ENCODE results near the gene RTN1.
A peak's percentile ranks its signal among the peaks of the same experiment; 100 is the strongest.

Gene RTN1

DNA sequence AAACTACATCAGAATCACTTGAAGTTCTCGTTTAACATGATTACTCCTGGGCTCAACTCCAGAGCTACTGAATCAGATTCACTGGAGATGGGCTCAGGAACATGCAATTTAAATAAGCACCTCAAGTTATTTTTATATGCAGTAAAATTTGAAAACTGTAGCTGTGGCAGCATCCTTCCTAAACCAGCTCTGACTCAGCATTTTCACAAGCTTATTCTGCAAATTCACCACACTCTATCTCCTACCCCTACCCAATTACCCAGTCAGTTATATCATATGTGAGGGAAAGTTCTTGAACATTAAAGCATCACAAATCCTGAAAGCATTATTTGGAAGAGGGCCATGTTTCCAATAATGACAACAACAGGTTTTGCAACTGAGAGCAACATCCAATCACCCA, 25.1 kb upstream of the RTN1 start:
- Histone ChIP-seq H3K9ac (ENCODE audit: low read depth, low read length) (no peak overlapping the region), H3K36me3 (ENCODE audit: insufficient read depth, low read length) (no peaks in the 10 kb centered on the region), H3K27me3 (ENCODE audit: control insufficient read depth, insufficient read depth, low read length) (no peaks in the 10 kb centered on the region), H3K4me2 (ENCODE audit: low read length) (no peak overlapping the region), H3K9me3 (replicated peaks; ENCODE audit: low read length) (no peaks in the 10 kb centered on the region), H3K4me3 (ENCODE audit: low read length) (no peak overlapping the region), H3K4me1 (ENCODE audit: control insufficient read depth, insufficient read depth, low read length) (no peaks in the 10 kb centered on the region)

DNA sequence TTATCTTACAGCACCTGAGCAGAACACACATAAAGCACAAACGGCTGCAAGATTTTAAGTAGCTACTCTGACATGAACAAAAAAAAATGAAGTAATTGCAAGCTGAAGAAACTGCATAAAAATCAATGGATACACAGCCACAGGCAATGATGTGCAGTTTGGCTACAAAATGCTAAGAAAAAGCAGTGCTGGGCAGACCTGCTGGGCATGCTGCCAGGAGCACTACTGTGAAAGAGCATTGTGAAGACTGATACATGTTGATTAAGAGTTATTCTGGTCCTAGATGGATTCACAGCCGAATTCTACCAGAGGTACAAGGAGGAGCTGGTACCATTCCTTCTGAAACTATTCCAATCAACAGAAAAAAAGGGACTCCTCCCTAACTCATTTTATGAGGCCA, 20.1 kb upstream of the RTN1 start:
- Histone ChIP-seq H3K4me1 (ENCODE audit: control insufficient read depth, insufficient read depth, low read length) (no peaks in the 10 kb centered on the region), H3K27me3 (ENCODE audit: control insufficient read depth, insufficient read depth, low read length) (no peaks in the 10 kb centered on the region), H3K4me2 (ENCODE audit: low read length) (no peak overlapping the region), H3K9ac (ENCODE audit: low read depth, low read length) (no peak overlapping the region), H3K36me3 (ENCODE audit: insufficient read depth, low read length) (no peaks in the 10 kb centered on the region), H3K9me3 (replicated peaks; ENCODE audit: low read length) (no peaks in the 10 kb centered on the region), H3K4me3 (ENCODE audit: low read length) (no peak overlapping the region)

DNA sequence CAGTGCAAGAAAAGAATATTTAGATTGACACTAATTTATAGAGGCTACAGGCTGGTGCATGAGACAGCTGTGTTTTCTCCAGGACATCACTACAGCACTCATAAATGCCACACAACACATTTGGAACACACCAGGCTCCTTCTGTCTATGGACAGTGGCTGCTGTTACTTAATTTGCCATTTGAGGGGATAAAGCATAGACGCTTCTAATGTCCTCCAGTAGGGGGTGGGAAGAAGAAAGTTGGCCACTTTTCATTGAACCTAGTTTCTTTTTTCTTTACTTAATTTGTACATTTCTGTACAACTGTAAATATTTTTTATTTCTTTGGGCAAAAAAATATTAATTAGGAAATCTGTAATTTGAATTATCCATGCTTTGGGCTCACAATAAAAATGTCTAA, 12.4 kb upstream of the RTN1 start:
- Histone ChIP-seq H3K4me1 (ENCODE audit: control insufficient read depth, insufficient read depth, low read length) (no peaks in the 10 kb centered on the region), H3K9me3 (replicated peaks; ENCODE audit: low read length) (no peaks in the 10 kb centered on the region), H3K4me2 (ENCODE audit: low read length) (no peak overlapping the region), H3K4me3 (ENCODE audit: low read length) (no peak overlapping the region), H3K9ac (ENCODE audit: low read depth, low read length) (no peak overlapping the region), H3K36me3 (ENCODE audit: insufficient read depth, low read length) (no peaks in the 10 kb centered on the region), H3K27me3 (ENCODE audit: control insufficient read depth, insufficient read depth, low read length) (no peaks in the 10 kb centered on the region)

DNA sequence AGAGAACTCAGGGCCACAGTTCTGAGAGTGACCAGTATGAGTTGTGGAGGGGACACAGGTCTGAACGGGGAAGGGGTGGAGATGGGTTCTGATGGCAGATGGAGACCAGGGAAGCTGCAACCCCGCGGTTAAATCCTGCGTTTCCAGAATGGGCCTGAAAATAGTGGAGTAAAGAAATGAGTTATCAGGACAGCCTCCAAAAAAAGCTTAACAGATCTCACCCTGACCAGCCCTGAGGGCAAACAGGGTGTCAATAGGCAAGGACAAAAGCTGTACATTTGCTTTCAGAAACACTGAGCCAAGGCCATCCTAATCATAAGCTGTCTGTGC, 555 bp upstream of the RTN1 start:
- Histone ChIP-seq H3K9me3 (replicated peaks; ENCODE audit: low read length) (no peaks in the 10 kb centered on the region), H3K4me3 (ENCODE audit: low read length) (peak overlapping the region; percentile 79), H3K27me3 (ENCODE audit: control insufficient read depth, insufficient read depth, low read length) (peaks cover 3% of the 10 kb centered on the region), H3K36me3 (ENCODE audit: insufficient read depth, low read length) (no peaks in the 10 kb centered on the region), H3K4me1 (ENCODE audit: control insufficient read depth, insufficient read depth, low read length) (peaks cover 13% of the 10 kb centered on the region), H3K4me2 (ENCODE audit: low read length) (peak overlapping the region; percentile 91), H3K9ac (ENCODE audit: low read depth, low read length) (peak overlapping the region; percentile 70)

DNA sequence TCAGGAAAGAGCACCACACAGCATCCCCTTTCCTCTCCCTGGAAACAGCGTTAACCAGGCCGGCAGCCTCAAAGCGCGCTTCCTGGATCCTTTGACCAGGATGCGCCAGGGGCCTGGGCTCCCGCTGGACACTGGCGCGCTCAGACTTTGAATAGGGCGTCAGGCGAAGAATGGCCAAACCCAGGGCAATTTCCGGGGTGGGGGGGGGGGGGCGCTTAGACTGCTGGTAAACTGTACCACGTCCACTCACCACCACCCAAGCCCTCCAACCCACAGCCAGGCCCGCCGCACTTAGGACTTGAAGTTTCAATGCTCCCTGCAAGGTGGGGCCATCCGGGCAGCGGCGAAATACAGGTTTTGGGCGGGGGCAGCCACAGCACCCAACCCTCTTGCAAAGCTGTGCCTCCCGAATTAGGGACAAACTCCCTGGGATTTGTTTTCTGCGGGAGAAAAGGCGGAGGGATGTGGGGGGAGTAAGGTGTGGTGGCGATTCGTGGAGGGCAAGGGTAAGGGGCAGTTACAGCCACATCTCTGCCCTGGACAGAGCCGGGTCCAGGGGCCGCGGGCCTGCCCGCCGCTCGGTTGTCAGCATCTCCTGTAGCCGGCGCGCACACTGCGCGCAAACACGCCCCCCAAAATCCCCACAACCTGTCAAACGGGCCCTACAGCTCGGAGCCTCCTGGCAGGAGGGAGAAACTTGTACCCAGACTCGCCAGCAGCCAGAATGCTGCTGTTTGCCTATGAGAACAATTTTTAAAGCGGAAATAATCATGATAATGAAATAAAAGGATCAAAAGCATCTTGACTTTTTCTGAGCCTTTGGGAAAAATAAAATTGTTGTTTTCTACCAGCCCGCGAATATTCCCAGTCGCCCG, 958 bp downstream of the RTN1 start:
- Histone ChIP-seq H3K27me3 (ENCODE audit: control insufficient read depth, insufficient read depth, low read length) (peaks cover 3% of the 10 kb centered on the region), H3K4me2 (ENCODE audit: low read length) (peak overlapping the region; percentile 91), H3K36me3 (ENCODE audit: insufficient read depth, low read length) (no peaks in the 10 kb centered on the region), H3K9me3 (replicated peaks; ENCODE audit: low read length) (no peaks in the 10 kb centered on the region), H3K4me1 (ENCODE audit: control insufficient read depth, insufficient read depth, low read length) (peaks cover 13% of the 10 kb centered on the region), H3K9ac (ENCODE audit: low read depth, low read length) (peak overlapping the region; percentile 70), H3K4me3 (ENCODE audit: low read length) (peak overlapping the region; percentile 79)

DNA sequence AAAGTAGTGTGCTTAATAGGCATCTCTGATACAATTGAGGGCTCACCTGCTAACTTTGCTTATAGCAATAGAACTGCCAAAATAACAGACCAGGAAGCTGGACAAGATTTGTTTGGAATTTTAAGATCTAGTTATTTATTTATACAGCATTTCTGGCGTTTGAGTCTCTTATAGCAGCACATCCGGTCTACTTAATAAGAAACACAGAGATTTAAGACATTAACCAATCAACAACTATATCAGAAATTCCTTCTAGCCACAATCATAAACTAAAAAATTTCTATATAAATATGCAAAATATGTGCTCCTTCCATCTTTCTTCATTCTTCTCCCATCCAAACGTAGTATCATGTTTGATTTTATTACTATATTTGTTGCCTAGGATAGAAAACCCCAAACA, 2.6 kb downstream of the RTN1 start:
- no peaks in the 10 kb centered on the region for H3K36me3 ChIP-seq (ENCODE audit: insufficient read depth, low read length)
- H3K4me3 ChIP-seq (ENCODE audit: low read length) = no peak overlapping the region
- H3K27me3 ChIP-seq (ENCODE audit: control insufficient read depth, insufficient read depth, low read length) = peaks cover 3% of the 10 kb centered on the region
- no peak overlapping the region for H3K9ac ChIP-seq (ENCODE audit: low read depth, low read length)
- peak overlapping the region; percentile 91 for H3K4me2 ChIP-seq (ENCODE audit: low read length)
- no peaks in the 10 kb centered on the region for H3K9me3 ChIP-seq (replicated peaks; ENCODE audit: low read length)
- peaks cover 13% of the 10 kb centered on the region for H3K4me1 ChIP-seq (ENCODE audit: control insufficient read depth, insufficient read depth, low read length)

DNA sequence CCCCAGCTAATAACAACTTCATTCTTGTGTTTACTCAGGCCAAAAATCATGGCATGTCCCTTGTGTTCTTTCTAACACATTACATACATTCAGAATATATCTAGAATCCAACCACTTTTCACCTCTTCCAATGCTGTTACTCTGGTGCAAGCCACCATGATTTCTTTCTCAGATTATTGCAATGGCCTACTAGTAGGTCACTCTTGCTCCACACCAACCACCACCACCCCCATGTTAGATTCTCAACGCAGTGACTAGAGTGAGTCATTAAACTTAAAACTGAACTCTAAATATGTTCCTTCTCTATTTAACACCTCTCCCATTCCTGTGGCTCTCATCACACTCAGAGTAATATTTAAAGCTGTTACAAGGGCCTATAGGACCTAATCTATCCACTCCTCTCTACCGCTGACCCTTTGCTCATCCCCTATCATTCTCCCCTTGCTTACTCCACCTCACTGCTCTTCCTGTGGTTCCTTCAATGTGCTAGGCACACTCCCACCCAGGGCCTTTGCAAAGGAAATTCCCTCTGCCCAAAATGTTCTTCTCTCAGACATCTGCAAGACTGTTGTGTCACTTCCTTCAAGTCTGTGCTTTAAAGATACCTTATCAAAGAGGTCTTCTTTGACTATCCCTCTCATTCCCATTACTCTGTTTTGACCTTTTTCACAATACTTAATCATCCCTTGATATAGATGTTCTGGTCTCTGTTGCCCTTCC, 6.6 kb downstream of the RTN1 start:
- H3K4me1 ChIP-seq (ENCODE audit: control insufficient read depth, insufficient read depth, low read length) = peaks cover 7% of the 10 kb centered on the region
- H3K4me3 ChIP-seq (ENCODE audit: low read length) = no peak overlapping the region
- H3K4me2 ChIP-seq (ENCODE audit: low read length) = no peak overlapping the region
- H3K9ac ChIP-seq (ENCODE audit: low read depth, low read length) = no peak overlapping the region
- H3K36me3 ChIP-seq (ENCODE audit: insufficient read depth, low read length) = no peaks in the 10 kb centered on the region
- no peaks in the 10 kb centered on the region for H3K27me3 ChIP-seq (ENCODE audit: control insufficient read depth, insufficient read depth, low read length)
- no peaks in the 10 kb centered on the region for H3K9me3 ChIP-seq (replicated peaks; ENCODE audit: low read length)

DNA sequence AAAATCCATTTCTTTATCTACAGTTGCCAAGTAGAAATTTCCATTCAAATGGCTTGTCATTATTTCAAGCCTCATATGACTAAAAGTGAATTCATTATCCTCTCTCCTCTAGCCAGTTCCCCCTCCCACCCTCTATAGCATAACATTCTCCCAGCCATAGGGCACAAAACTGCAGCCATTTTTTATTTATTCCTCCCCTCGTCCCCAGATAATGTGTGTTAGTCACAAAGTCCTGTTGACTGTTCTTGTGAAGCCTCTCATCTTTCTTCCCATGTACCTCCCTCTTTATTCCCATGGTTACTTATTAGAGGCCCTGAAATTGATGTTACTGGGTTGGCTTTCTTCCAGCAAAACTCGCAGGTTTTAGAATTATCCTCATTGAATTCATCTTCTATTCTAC, 13.2 kb downstream of the RTN1 start:
- H3K4me3 ChIP-seq (ENCODE audit: low read length) = no peak overlapping the region

DNA sequence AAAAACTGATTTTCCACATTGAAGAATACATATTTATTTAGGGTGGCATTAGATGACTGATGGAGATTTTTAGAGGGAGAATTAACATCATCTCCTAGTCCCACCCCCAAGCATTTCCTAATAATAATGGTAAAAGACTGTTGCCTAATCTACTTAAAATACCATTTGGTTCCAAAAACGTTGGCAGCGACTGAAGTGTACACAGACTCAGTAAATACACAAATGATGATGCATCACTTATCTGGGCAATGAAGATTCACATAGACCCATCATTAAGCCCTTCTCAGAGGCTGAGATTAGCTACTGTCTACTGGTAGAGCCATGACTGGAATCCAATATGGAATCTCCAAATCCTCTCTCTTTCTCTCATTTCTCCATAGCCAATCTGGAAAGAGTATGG, 18.2 kb downstream of the RTN1 start:
- H3K4me3 ChIP-seq (ENCODE audit: low read length) = no peak overlapping the region
- no peak overlapping the region for H3K9ac ChIP-seq (ENCODE audit: low read depth, low read length)
- no peaks in the 10 kb centered on the region for H3K36me3 ChIP-seq (ENCODE audit: insufficient read depth, low read length)
- H3K27me3 ChIP-seq (ENCODE audit: control insufficient read depth, insufficient read depth, low read length) = no peaks in the 10 kb centered on the region
- H3K9me3 ChIP-seq (replicated peaks; ENCODE audit: low read length) = no peaks in the 10 kb centered on the region
- H3K4me1 ChIP-seq (ENCODE audit: control insufficient read depth, insufficient read depth, low read length) = no peaks in the 10 kb centered on the region
- no peak overlapping the region for H3K4me2 ChIP-seq (ENCODE audit: low read length)

More for the DNA sequence above, 13.2 kb downstream of the RTN1 start:
- Histone ChIP-seq H3K27me3 (ENCODE audit: control insufficient read depth, insufficient read depth, low read length) (no peaks in the 10 kb centered on the region), H3K36me3 (ENCODE audit: insufficient read depth, low read length) (no peaks in the 10 kb centered on the region), H3K4me2 (ENCODE audit: low read length) (no peak overlapping the region), H3K4me1 (ENCODE audit: control insufficient read depth, insufficient read depth, low read length) (no peaks in the 10 kb centered on the region), H3K9ac (ENCODE audit: low read depth, low read length) (no peak overlapping the region), H3K9me3 (replicated peaks; ENCODE audit: low read length) (no peaks in the 10 kb centered on the region)

DNA sequence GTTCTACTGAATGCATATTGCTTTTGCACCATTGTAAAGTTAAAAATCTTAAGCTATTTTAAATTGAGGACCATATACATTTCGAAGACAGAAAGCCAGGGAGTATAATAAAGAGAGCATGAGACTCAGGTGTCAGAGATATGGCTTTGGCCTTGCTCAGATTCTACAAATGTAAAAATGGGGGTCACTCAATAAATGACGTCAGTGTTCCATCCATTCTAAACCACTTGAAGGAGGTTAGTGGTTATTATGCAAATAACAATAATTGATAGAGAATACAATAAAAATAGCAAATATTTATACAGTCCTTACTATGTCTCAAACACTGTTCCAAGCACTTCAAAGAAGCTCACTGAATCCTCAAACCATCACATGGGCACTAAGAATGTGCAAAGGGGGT, 20.1 kb downstream of the RTN1 start:
- H3K4me2 ChIP-seq (ENCODE audit: low read length) = no peak overlapping the region
- no peaks in the 10 kb centered on the region for H3K27me3 ChIP-seq (ENCODE audit: control insufficient read depth, insufficient read depth, low read length)
- no peak overlapping the region for H3K4me3 ChIP-seq (ENCODE audit: low read length)
- no peak overlapping the region for H3K9ac ChIP-seq (ENCODE audit: low read depth, low read length)
- no peaks in the 10 kb centered on the region for H3K9me3 ChIP-seq (replicated peaks; ENCODE audit: low read length)
- no peaks in the 10 kb centered on the region for H3K4me1 ChIP-seq (ENCODE audit: control insufficient read depth, insufficient read depth, low read length)
- H3K36me3 ChIP-seq (ENCODE audit: insufficient read depth, low read length) = no peaks in the 10 kb centered on the region

DNA sequence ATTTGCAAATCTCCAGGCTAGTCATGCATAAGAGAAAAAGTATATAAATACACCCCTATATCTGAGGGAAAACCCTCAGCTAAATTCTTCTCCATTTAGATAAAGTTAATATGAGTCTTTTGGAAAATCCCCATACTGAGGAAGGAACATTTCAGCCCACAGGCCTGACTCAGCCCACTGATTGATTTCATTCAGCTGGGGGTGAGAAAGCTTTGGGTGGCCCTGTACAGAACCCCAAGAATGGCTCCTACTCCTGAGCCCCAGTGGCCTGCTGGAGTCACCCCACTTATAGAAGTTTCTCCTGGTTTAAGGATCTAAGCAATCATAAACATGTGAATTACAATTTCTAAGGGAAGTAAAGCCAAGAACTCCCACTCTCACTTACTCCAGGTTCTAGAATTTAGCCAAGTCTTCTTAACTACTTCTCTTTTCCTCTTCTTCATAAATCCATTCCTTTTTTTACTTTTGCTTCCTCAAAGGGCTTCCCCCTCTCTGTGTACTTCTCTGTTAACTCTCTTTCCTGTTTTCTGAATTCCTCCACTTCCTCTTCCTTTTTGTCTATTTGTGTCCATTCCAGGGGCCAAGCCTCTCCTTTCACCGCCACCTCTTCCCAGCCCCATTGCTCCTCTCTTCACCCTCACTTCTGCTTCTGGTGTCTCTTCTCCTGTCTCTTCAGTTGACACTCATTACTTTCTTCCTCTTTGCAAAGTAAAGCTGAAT, 21.0 kb downstream of the RTN1 start:
- no peak overlapping the region for H3K4me2 ChIP-seq (ENCODE audit: low read length)
- no peak overlapping the region for H3K4me3 ChIP-seq (ENCODE audit: low read length)
- no peaks in the 10 kb centered on the region for H3K36me3 ChIP-seq (ENCODE audit: insufficient read depth, low read length)
- H3K4me1 ChIP-seq (ENCODE audit: control insufficient read depth, insufficient read depth, low read length) = no peaks in the 10 kb centered on the region
- no peaks in the 10 kb centered on the region for H3K9me3 ChIP-seq (replicated peaks; ENCODE audit: low read length)
- no peaks in the 10 kb centered on the region for H3K27me3 ChIP-seq (ENCODE audit: control insufficient read depth, insufficient read depth, low read length)
- H3K9ac ChIP-seq (ENCODE audit: low read depth, low read length) = no peak overlapping the region
